Hepatocyte (in vitro differentiated cells): ENCODE results near the gene CCDC88C. TPM values are rescaled to one million over a fixed set of nuclear protein-coding genes. Genes with fewer than 3 reads are reported as not detected.

ENCODE experiments used
- DNase-seq: peaks from one replicate; pipeline ENCODE4 v3.0.0-alpha.2; 2016; ENCODE audit warnings: low spot score
- H2AFZ ChIP-seq: fragments of 200-600 bp; sonication (generic); 2 replicates; pipeline ENCODE4 v1.6.0; 2016; ENCODE audit warnings: antibody characterized with exemption, mild to moderate bottlenecking
- H3K27ac ChIP-seq: fragments of 200-600 bp; sonication (generic); 2 replicates; pipeline ENCODE4 v1.5.1; 2016; ENCODE audit warnings: mild to moderate bottlenecking
- H3K27me3 ChIP-seq: fragments of 200-600 bp; sonication (generic); 2 replicates; pipeline ENCODE4 v1.6.1; 2016
- H3K36me3 ChIP-seq: fragments of 200-600 bp; sonication (generic); replicated peaks from 2 replicates; pipeline ENCODE4 v1.5.1; 2016; ENCODE audit warnings: low read depth; ENCODE audit not compliant: insufficient read depth
- H3K4me1 ChIP-seq: fragments of 200-600 bp; sonication (generic); 2 replicates; pipeline ENCODE4 v1.5.1; 2016; ENCODE audit warnings: mild to moderate bottlenecking, moderate library complexity; ENCODE audit not compliant: insufficient read depth
- H3K4me2 ChIP-seq: fragments of 200-600 bp; sonication (generic); 2 replicates; pipeline ENCODE4 v1.6.0; 2016
- H3K4me3 ChIP-seq: fragments of 200-600 bp; sonication (generic); 2 replicates; pipeline ENCODE4 v1.5.1; 2016; ENCODE audit warnings: mild to moderate bottlenecking
- H3K79me2 ChIP-seq: fragments of 200-600 bp; sonication (generic); 2 replicates; pipeline ENCODE4 v1.6.0; 2017; ENCODE audit warnings: mild to moderate bottlenecking
- H3K9me2 ChIP-seq: fragments of 200-600 bp; sonication (generic); replicated peaks from 2 replicates; pipeline ENCODE4 v1.6.0; 2017; ENCODE audit warnings: mild to moderate bottlenecking; ENCODE audit not compliant: insufficient read depth
- H3K9me3 ChIP-seq: fragments of 200-600 bp; sonication (generic); 2 replicates; pipeline ENCODE4 v1.5.1; 2016; ENCODE audit warnings: low read depth, mild to moderate bottlenecking
- H4K20me1 ChIP-seq: fragments of 200-600 bp; sonication (generic); 2 replicates; pipeline ENCODE4 v1.6.0; 2016; ENCODE audit warnings: mild to moderate bottlenecking; ENCODE audit not compliant: insufficient read depth, poor library complexity, severe bottlenecking
- EZH2 ChIP-seq: fragments of 200-600 bp; sonication (generic); IDR thresholded peaks from 2 replicates; pipeline ENCODE4 v1.6.1; 2016; ENCODE audit warnings: antibody characterized with exemption, mild to moderate bottlenecking, borderline replicate concordance
- EZH2phosphoT487 ChIP-seq: fragments of 200-600 bp; sonication (generic); IDR thresholded peaks from one replicate; pipeline ENCODE4 v1.6.1; 2018; ENCODE audit warnings: antibody characterized with exemption, mild to moderate bottlenecking, low read depth, moderate library complexity; ENCODE audit not compliant: unreplicated experiment, severe bottlenecking
- WGBS: methylation state at CpG from one replicate; pipeline ENCODE4 v1.1.6; 2016; ENCODE audit warnings: low lambda C conversion rate; ENCODE audit errors: missing lambda C conversion rate; 5-methylcytosine and 5-hydroxymethylcytosine counted together
- polyA plus RNA-seq: library from polyadenylated mRNA; unstranded; fragments of >200 nt; fragmentation: Nextera tagmentation; extraction: Ambion mirVana; gene quantifications from 2 replicates; pipeline ENCODE4 v1.2.1, GENCODE V29; 2016
- total RNA-seq: library from RNA; depleted of rRNA; stranded (reverse); fragments of >200 nt; gene quantifications from 2 replicates; pipeline ENCODE4 v1.2.3, GENCODE V29; 2014
- TF ChIP-seq, protein P1 (sequence below): fragments of 200-600 bp; sonication (generic); IDR thresholded peaks from 2 replicates; pipeline ENCODE4 v1.5.1; 2016; ENCODE audit warnings: antibody characterized with exemption, mild to moderate bottlenecking; ENCODE audit not compliant: poor library complexity

The CCDC88C gene
- total and polyA plus RNA-seq, 2 experiments from 2014 or later = 5.9 to 11.3 TPM

DNA sequence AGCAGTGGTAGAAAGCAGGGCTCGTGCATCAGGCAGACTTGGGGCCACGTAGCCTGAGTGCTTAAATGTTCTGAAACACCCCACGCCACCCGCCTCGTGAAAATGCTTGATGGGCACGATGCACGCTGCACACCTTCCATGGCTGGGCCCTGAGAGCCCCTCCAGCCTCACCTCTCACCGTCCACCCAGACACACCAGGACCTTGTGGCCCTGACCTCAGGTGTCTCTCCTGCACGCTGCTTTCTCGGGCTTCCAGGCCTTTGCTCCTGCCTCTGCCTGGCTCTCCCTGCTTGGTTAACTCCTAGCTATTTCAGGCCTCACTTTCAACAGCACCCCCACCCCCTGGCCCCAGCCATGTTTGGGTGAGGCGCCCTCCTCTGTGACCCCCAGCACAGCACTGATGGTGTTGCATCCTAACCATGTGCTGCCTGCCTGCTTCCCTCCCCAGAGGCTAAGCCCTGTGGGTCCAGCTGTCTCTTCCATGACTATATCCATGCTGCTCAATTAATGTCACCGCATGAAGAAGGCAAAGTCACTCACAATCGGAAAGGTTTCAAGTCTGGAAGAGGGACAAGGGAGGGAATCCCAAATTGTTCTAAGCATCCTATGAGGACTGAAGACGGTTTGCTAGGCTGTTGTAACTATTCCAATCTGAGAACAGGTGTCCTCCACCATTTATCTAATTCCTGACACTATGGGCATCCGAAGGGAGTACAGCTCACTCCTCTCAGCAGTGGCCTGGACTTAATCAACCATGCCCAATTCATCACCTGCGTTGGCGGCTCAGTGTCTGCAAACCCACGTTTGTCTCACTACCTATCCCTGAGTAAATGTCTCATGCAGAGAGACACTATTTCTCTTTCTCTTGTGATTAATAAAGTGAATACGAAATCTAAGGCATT lies 82.2 kb downstream of the CCDC88C start:
- Histone ChIP-seq H3K9me3 (no peaks in the 10 kb centered on the region), H3K4me1 (peaks cover 11% of the 10 kb centered on the region), H3K4me2 (no peak overlapping the region), H3K27ac (no peak overlapping the region), H3K79me2 (no peaks in the 10 kb centered on the region), H3K27me3 (no peaks in the 10 kb centered on the region), H3K4me3 (no peak overlapping the region), H2AFZ (no peak overlapping the region), H3K9me2 (no peaks in the 10 kb centered on the region), H4K20me1 (no peaks in the 10 kb centered on the region), H3K36me3 (no peaks in the 10 kb centered on the region)
- DNase-seq = no peak
- 88% methylated on average over 19 of the region's 19 CpGs for WGBS
- TF ChIP-seq EZH2phosphoT487 (no peak), EZH2 (no peak)
- TF ChIP-seq, protein P1, sequence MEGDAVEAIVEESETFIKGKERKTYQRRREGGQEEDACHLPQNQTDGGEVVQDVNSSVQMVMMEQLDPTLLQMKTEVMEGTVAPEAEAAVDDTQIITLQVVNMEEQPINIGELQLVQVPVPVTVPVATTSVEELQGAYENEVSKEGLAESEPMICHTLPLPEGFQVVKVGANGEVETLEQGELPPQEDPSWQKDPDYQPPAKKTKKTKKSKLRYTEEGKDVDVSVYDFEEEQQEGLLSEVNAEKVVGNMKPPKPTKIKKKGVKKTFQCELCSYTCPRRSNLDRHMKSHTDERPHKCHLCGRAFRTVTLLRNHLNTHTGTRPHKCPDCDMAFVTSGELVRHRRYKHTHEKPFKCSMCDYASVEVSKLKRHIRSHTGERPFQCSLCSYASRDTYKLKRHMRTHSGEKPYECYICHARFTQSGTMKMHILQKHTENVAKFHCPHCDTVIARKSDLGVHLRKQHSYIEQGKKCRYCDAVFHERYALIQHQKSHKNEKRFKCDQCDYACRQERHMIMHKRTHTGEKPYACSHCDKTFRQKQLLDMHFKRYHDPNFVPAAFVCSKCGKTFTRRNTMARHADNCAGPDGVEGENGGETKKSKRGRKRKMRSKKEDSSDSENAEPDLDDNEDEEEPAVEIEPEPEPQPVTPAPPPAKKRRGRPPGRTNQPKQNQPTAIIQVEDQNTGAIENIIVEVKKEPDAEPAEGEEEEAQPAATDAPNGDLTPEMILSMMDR = no peak

DNA sequence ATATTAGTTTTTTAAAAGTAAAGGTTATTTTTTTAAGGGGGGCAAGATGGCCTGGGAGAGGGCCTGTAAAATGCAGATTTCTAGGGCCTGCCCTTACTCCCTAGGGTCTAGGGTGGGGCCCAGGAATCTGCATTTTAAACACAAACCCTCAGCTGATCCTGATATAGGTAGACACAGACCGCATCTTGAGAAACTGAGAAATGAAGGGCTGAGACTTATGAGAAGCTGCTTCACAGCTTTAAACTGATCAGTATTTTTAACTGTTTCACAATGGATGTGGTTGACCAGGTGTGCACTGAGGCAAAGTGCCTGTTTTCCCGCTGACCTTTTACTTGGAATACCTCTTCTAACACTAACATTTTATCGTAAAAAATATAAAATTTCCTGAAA lies 84.0 kb downstream of the CCDC88C start:
- no peaks in the 10 kb centered on the region for H3K36me3 ChIP-seq
- WGBS = 94% methylated on average over 3 of the region's 3 CpGs

DNA sequence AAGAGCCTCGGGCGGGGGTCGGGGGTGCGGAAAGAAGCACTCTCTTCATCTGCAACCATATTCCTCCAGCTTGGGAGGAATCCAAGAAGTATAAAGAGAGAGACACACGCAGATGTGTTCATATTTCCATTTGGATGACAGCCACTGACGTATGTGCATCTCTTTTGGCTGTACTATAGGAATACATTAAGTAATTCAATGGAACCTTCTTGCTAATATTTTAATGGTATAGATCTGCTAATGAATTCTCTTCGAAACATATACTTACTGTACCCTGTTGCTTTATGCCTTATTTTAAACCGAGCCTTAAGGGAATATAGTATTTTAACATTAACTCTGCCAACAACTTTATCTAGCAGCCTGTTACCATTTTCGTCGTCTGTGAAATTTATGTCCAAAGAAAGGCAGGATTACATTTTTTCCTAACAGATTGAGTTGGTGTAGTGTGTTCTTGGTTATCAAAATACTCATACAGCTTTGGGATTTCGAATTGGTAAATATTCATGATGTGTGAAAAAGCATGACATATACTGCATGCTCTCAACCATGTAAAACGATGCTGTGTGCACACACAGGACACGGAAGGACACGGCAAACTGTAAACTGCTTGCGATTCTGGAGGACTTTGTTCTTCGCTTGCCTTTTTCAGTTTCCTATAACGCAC lies 84.5 kb downstream of the CCDC88C start:
- H3K27me3 ChIP-seq = no peaks in the 10 kb centered on the region
- no peak for DNase-seq
- H3K79me2 ChIP-seq = no peaks in the 10 kb centered on the region
- no peak overlapping the region for H3K4me3 ChIP-seq
- TF ChIP-seq EZH2phosphoT487 = no peak
- TF ChIP-seq, protein P1 = no peak
- TF ChIP-seq EZH2 = no peak
- H3K9me2 ChIP-seq = no peaks in the 10 kb centered on the region
- H3K4me2 ChIP-seq = peak overlapping the region; percentile 18
- WGBS = 90% methylated on average over 17 of the region's 17 CpGs
- no peak overlapping the region for H3K27ac ChIP-seq
- no peaks in the 10 kb centered on the region for H4K20me1 ChIP-seq
- peaks cover 11% of the 10 kb centered on the region for H3K4me1 ChIP-seq
- H2AFZ ChIP-seq = no peak overlapping the region
- H3K36me3 ChIP-seq = no peaks in the 10 kb centered on the region
- H3K9me3 ChIP-seq = no peaks in the 10 kb centered on the region

More for the DNA sequence above, 84.0 kb downstream of the CCDC88C start:
- Histone ChIP-seq H3K9me2 (no peaks in the 10 kb centered on the region), H3K27me3 (no peaks in the 10 kb centered on the region), H3K79me2 (no peaks in the 10 kb centered on the region), H2AFZ (no peak overlapping the region), H4K20me1 (no peaks in the 10 kb centered on the region), H3K9me3 (no peaks in the 10 kb centered on the region), H3K4me3 (no peak overlapping the region), H3K4me2 (no peak overlapping the region), H3K4me1 (peaks cover 11% of the 10 kb centered on the region), H3K27ac (no peak overlapping the region)
- TF ChIP-seq EZH2 (no peak), EZH2phosphoT487 (no peak)
- TF ChIP-seq, protein P1 = no peak
- DNase-seq = no peak
